SK-N-SH (cell line): Measurements from ENCODE around the gene SPINK9. TPM values are rescaled to one million over a fixed set of nuclear protein-coding genes. Genes with fewer than 3 reads are reported as not detected.

Experiments used
- CTCF ChIA-PET: fragments of 300-600, 350-600 bp; formaldehyde crosslinking; extraction: SDS; loops from one replicate; lab custom pipeline; 2021; lab: Yijun Ruan, JAX
- POLR2A ChIA-PET: fragments of 350-600 bp; sonication (Branson Sonifier 250); formaldehyde crosslinking; extraction: SDS; loops from one replicate; lab custom pipeline; 2020; ENCODE audit warnings: antibody characterized with exemption, inconsistent platforms; lab: Yijun Ruan, JAX
- DNase-seq: peaks from one replicate; pipeline ENCODE4 v3.0.0; 2012
- H2AFZ ChIP-seq: fragments of 200-600 bp; sonication (generic); 2 replicates; pipeline ENCODE4 v1.8.1; 2016; ENCODE audit warnings: antibody characterized with exemption, mild to moderate bottlenecking, low read depth
- H3F3A ChIP-seq: fragments of 200-600 bp; sonication (generic); replicated peaks from 2 replicates; pipeline ENCODE3; 2016; ENCODE audit warnings: antibody characterized with exemption, mild to moderate bottlenecking; ENCODE audit not compliant: insufficient read depth
- H3K27ac ChIP-seq, 2 experiments: fragments of 200-500 bp in 1 of 2; fragments of 200-600 bp in 1 of 2; sonication (Bioruptor generic) in 1 of 2; sonication (generic), shearing (Covaris generic) in 1 of 2; 2 replicates each; pipeline versions ENCODE4 v1.5.1 to v1.6.1; 2014 to 2016; ENCODE audit warnings: low read depth in 2 of 2, inconsistent platforms in 1 of 2, low read length in 1 of 2, mild to moderate bottlenecking in 1 of 2, mixed read lengths in 1 of 2
- H3K27me3 ChIP-seq: fragments of 200-600 bp; sonication (generic), shearing (Covaris generic); 2 replicates; pipeline ENCODE4 v1.6.1; 2016; ENCODE audit warnings: mixed run types; ENCODE audit not compliant: insufficient read depth
- H3K36me3 ChIP-seq, 2 experiments: fragments of 200-500 bp in 1 of 2; fragments of 200-600 bp in 1 of 2; sonication (Bioruptor generic) in 1 of 2; sonication (generic) in 1 of 2; replicated peaks in 1 of 2; 2 replicates each; pipeline versions ENCODE3 to v1.5.1; 2014 to 2016; ENCODE audit warnings: low read length in 1 of 2, mild to moderate bottlenecking in 1 of 2; ENCODE audit not compliant: insufficient read depth in 2 of 2, control insufficient read depth in 1 of 2
- H3K4me1 ChIP-seq, 2 experiments: fragments of 200-500 bp in 1 of 2; fragments of 200-600 bp in 1 of 2; sonication (Bioruptor generic) in 1 of 2; sonication (generic), shearing (Covaris generic) in 1 of 2; 2 replicates each; pipeline versions ENCODE4 v1.5.1 to v1.6.1; 2014 to 2016; ENCODE audit warnings: low read depth in 1 of 2, low read length in 1 of 2, mixed run types in 1 of 2; ENCODE audit not compliant: insufficient read depth in 2 of 2, control insufficient read depth in 1 of 2
- H3K4me2 ChIP-seq: fragments of 200-600 bp; sonication (generic), shearing (Covaris generic); 2 replicates; pipeline ENCODE4 v1.6.1; 2017; ENCODE audit warnings: mixed run types
- H3K4me3 ChIP-seq, 2 experiments: fragments of 200-500 bp in 1 of 2; fragments of 200-600 bp in 1 of 2; sonication (Bioruptor generic) in 1 of 2; sonication (generic), shearing (Covaris generic) in 1 of 2; 2 replicates each; pipeline versions ENCODE4 v1.5.1 to v1.8.1; 2014 to 2016; ENCODE audit warnings: low read depth in 2 of 2, inconsistent platforms in 1 of 2, low read length in 1 of 2, mild to moderate bottlenecking in 1 of 2, mixed read lengths in 1 of 2, moderate library complexity in 1 of 2
- H3K79me2 ChIP-seq: fragments of 200-600 bp; sonication (generic); 2 replicates; pipeline ENCODE4 v1.8.1; 2017; ENCODE audit warnings: mild to moderate bottlenecking; ENCODE audit not compliant: insufficient read depth
- H3K9ac ChIP-seq: fragments of 200-600 bp; sonication (generic); 2 replicates; pipeline ENCODE4 v1.6.1; 2017; ENCODE audit warnings: mixed run types
- H3K9me2 ChIP-seq: fragments of 200-600 bp; sonication (generic); 2 replicates; pipeline ENCODE4 v1.6.1; 2017; ENCODE audit warnings: mixed run types
- H3K9me3 ChIP-seq: fragments of 200-600 bp; sonication (generic); 2 replicates; pipeline ENCODE4 v1.6.1; 2017; ENCODE audit warnings: mixed run types, mild to moderate bottlenecking, moderate library complexity
- H4K20me1 ChIP-seq: fragments of 200-600 bp; sonication (generic); 2 replicates; pipeline ENCODE4 v1.6.1; 2017; ENCODE audit warnings: mild to moderate bottlenecking, mixed run types; ENCODE audit not compliant: insufficient read depth
- GABPA ChIP-seq: IDR thresholded peaks from 2 replicates; pipeline ENCODE4 v1.4.0; 2012; ENCODE audit warnings: low read depth, mild to moderate bottlenecking
- JUND ChIP-seq: IDR thresholded peaks from 2 replicates; pipeline ENCODE4 v1.4.0; 2012
- MEF2A ChIP-seq: IDR thresholded peaks from 2 replicates; pipeline ENCODE4 v1.4.0; 2012; ENCODE audit warnings: low read depth, borderline replicate concordance
- MXI1 ChIP-seq: IDR thresholded peaks from 2 replicates; pipeline ENCODE4 v1.6.1; 2012; ENCODE audit warnings: mild to moderate bottlenecking, low read depth, low read length, improper control_type of control experiment
- RAD21 ChIP-seq: IDR thresholded peaks from 2 replicates; pipeline ENCODE4 v1.6.1; 2012; ENCODE audit warnings: mild to moderate bottlenecking, low read length
- RFX5 ChIP-seq: IDR thresholded peaks from 2 replicates; pipeline ENCODE4 v1.6.1; 2012; ENCODE audit warnings: mild to moderate bottlenecking, improper control_type of control experiment, low read length
- RXRA ChIP-seq: IDR thresholded peaks from 2 replicates; pipeline ENCODE4 v1.4.0; 2012; ENCODE audit warnings: low read depth, mild to moderate bottlenecking, borderline replicate concordance
- SMC3 ChIP-seq: IDR thresholded peaks from 2 replicates; pipeline ENCODE4 v1.6.1; 2012; ENCODE audit warnings: low read depth, low read length, improper control_type of control experiment
- WGBS: methylation state at CpG from one replicate; pipeline ENCODE4 v1.1.6; 2017; ENCODE audit warnings: low lambda C conversion rate; 5-methylcytosine and 5-hydroxymethylcytosine counted together
- polyA plus RNA-seq, 3 experiments: library from polyadenylated mRNA; depleted of rRNA; stranded (reverse); fragments of >200 nt; gene quantifications; 2 replicates each; pipeline ENCODE4 v1.2.3, GENCODE V29; 2012

The SPINK9 gene
- polyA plus RNA-seq, 1 of the 3 experiments (the other 2 are of a cell fraction) = not detected

GRCh38 chr5:148352696-148353095, 17.3 kb downstream of the SPINK9 start:
- H3F3A ChIP-seq = no peaks in the 10 kb centered on the region
- H3K4me3 ChIP-seq = no peak overlapping the region
- H3K36me3 ChIP-seq = no peaks in the 10 kb centered on the region
- CTCF ChIA-PET = interaction anchor here (1.2 kb wide), 1 partner anchor 22 kb away, joined by 3 read pairs; no protein-coding TSS in a partner anchor
- DNase-seq = no peak
- no peak overlapping the region for H3K4me2 ChIP-seq
- H3K9me3 ChIP-seq = no peaks in the 10 kb centered on the region
- no peak overlapping the region for H3K9ac ChIP-seq
- no peaks in the 10 kb centered on the region for H3K4me1 ChIP-seq
- TF ChIP-seq MEF2A = no peak
- no peak for TF ChIP-seq JUND
- no peak for TF ChIP-seq MXI1
- no peak for TF ChIP-seq GABPA
- H3K27me3 ChIP-seq = no peaks in the 10 kb centered on the region
- no peaks in the 10 kb centered on the region for H3K79me2 ChIP-seq
- H2AFZ ChIP-seq = no peak overlapping the region
- H4K20me1 ChIP-seq = no peaks in the 10 kb centered on the region
- POLR2A ChIA-PET = no interaction called here
- no peak overlapping the region for H3K27ac ChIP-seq
- WGBS = 54% methylated on average over 1 of the region's 1 CpG
- H3K9me2 ChIP-seq = no peaks in the 10 kb centered on the region

GRCh38 chr5:148353634-148354033, 18.3 kb downstream of the SPINK9 start:
- POLR2A ChIA-PET = no interaction called here
- Histone ChIP-seq H3K4me2 (no peak overlapping the region), H3K27ac (no peak overlapping the region), H3F3A (no peaks in the 10 kb centered on the region), H4K20me1 (no peaks in the 10 kb centered on the region), H3K27me3 (no peaks in the 10 kb centered on the region), H3K4me3 (no peak overlapping the region), H3K9me2 (no peaks in the 10 kb centered on the region), H3K79me2 (no peaks in the 10 kb centered on the region), H3K4me1 (no peaks in the 10 kb centered on the region), H2AFZ (no peak overlapping the region), H3K9ac (no peak overlapping the region), H3K36me3 (no peaks in the 10 kb centered on the region), H3K9me3 (no peaks in the 10 kb centered on the region)
- peak; percentile 34 for TF ChIP-seq RAD21
- TF ChIP-seq SMC3 = no peak
- CTCF ChIA-PET = interaction anchor here (1.2 kb wide), 1 partner anchor 21 kb away, joined by 3 read pairs; no protein-coding TSS in a partner anchor
- DNase-seq = no peak
- WGBS = 33% methylated on average over 2 of the region's 2 CpGs

DNA sequence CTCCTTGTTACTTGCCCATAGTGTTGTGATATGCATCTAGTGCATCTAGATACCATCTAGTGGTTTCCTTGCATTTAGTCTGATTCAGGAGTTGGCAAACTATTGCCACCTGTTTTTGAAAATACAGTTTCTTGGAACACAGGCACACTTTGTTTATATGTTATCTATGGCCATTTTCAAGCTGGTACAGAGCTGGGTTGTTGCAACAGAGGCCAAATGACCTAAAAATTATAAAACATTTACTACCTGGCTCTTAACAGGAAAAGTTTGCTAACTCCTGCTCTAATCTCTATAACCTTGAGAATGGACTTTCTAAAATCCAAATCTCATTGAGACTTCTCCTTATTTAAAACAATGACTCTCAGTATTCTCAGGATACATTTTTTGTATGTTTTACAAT, 29.0 kb downstream of the SPINK9 start:
- POLR2A ChIA-PET = no interaction called here
- Histone ChIP-seq H3K36me3 (no peaks in the 10 kb centered on the region), H3K4me2 (no peak overlapping the region), H3K9ac (no peak overlapping the region), H2AFZ (no peak overlapping the region), H3F3A (no peaks in the 10 kb centered on the region), H3K4me1 (no peaks in the 10 kb centered on the region), H3K79me2 (no peaks in the 10 kb centered on the region), H3K27me3 (no peaks in the 10 kb centered on the region), H3K9me2 (no peaks in the 10 kb centered on the region), H3K9me3 (0 out of 2 replicates have a peak, but pooled peaks cover 7% of the 10 kb centered on the region), H3K27ac (no peak overlapping the region)
- CTCF ChIA-PET = interaction anchor here (0.8 to 3.2 kb wide), 4 partner anchors 9 to 367 kb away, joined by 3 to 13 read pairs (median 4); no protein-coding TSS in a partner anchor
- TF ChIP-seq RFX5 = no peak
- TF ChIP-seq, all 33 proteins: peak for 0
- H4K20me1 ChIP-seq = no peaks in the 10 kb centered on the region
- DNase-seq = no peak
- no peak overlapping the region for H3K4me3 ChIP-seq

GRCh38 chr5:148368299-148368698, 32.9 kb downstream of the SPINK9 start:
- H3K4me3 ChIP-seq = no peak overlapping the region
- H3K9me2 ChIP-seq = no peaks in the 10 kb centered on the region

More at GRCh38 chr5:148368299-148368698, 32.9 kb downstream of the SPINK9 start:
- TF ChIP-seq RXRA = no peak
- TF ChIP-seq, all 33 proteins: peak for 0
- Histone ChIP-seq H3K4me2 (no peak overlapping the region), H3K27ac (no peak overlapping the region), H3F3A (no peaks in the 10 kb centered on the region), H3K9me3 (0 out of 2 replicates have a peak, but pooled peaks cover 7% of the 10 kb centered on the region), H3K79me2 (no peaks in the 10 kb centered on the region), H4K20me1 (no peaks in the 10 kb centered on the region), H3K27me3 (no peaks in the 10 kb centered on the region), H3K4me1 (no peaks in the 10 kb centered on the region), H3K9ac (no peak overlapping the region), H2AFZ (no peak overlapping the region), H3K36me3 (peaks cover 0 to 2% of the 10 kb centered on the region in 2 experiments)
- ChIA-PET POLR2A (no interaction called here), CTCF (no interaction called here)
- no peak for DNase-seq
